ENCODE results near the gene EDA. TPM values are rescaled to one million over a fixed set of nuclear protein-coding genes. Genes with fewer than 3 reads are reported as not detected.

Gene EDA
- total RNA-seq, 4 donors from 2014 or later, result 0.51 to 13.5 (median 7.3) TPM

GRCh38 chrX:69605521-69605920 lies 10.4 kb upstream of the EDA start:
- no peak for DNase-seq
- no peaks in the 10 kb centered on the region for H3K9me3 ChIP-seq
- no peaks in the 10 kb centered on the region for H3K4me1 ChIP-seq
- TF ChIP-seq, protein P1, sequence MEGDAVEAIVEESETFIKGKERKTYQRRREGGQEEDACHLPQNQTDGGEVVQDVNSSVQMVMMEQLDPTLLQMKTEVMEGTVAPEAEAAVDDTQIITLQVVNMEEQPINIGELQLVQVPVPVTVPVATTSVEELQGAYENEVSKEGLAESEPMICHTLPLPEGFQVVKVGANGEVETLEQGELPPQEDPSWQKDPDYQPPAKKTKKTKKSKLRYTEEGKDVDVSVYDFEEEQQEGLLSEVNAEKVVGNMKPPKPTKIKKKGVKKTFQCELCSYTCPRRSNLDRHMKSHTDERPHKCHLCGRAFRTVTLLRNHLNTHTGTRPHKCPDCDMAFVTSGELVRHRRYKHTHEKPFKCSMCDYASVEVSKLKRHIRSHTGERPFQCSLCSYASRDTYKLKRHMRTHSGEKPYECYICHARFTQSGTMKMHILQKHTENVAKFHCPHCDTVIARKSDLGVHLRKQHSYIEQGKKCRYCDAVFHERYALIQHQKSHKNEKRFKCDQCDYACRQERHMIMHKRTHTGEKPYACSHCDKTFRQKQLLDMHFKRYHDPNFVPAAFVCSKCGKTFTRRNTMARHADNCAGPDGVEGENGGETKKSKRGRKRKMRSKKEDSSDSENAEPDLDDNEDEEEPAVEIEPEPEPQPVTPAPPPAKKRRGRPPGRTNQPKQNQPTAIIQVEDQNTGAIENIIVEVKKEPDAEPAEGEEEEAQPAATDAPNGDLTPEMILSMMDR (IDR thresholded peaks at IDR 0.05), result no peak
- TF ChIP-seq POLR2A (IDR thresholded peaks at IDR 0.05), result no peak
- H3K27me3 ChIP-seq, result peaks cover 0 to 5% of the 10 kb centered on the region in 2 donors
- intact Hi-C loops (cut with DNase I; ENCODE audit: low total_unique reads), result no loop called here
- H3K36me3 ChIP-seq, result no peaks in the 10 kb centered on the region
- no peak overlapping the region for H3K27ac ChIP-seq
- H3K4me3 ChIP-seq, result no peak overlapping the region

DNA sequence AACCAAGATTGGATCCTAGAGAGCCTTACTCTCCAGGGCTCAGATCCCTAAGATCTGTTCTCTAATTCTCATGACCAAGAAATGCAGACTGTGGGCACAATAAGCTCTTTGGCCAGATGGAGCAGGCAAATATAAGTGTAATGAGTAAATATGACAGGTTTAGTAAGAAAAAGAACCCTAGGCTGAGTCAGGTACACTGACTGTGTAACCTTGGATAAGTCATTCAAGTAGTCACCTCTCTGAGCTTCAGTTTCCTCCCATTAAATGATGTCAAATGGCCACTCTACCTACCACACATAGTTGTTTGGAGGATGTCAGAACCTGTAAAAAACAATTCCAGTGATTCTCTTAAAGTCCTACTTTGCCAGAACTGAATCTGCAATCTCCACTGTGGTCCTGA lies 8.3 kb upstream of the EDA start:
- no peak overlapping the region for H3K27ac ChIP-seq
- peaks cover 0 to 5% of the 10 kb centered on the region in 2 donors for H3K27me3 ChIP-seq
- intact Hi-C loops (cut with DNase I; ENCODE audit: low total_unique reads), result no loop called here
- H3K36me3 ChIP-seq, result no peaks in the 10 kb centered on the region
- H3K4me1 ChIP-seq, result no peaks in the 10 kb centered on the region
- DNase-seq, result no peak
- no peaks in the 10 kb centered on the region for H3K9me3 ChIP-seq
- TF ChIP-seq POLR2A (IDR thresholded peaks at IDR 0.05), result no peak
- TF ChIP-seq, protein P1 (IDR thresholded peaks at IDR 0.05), result no peak
- H3K4me3 ChIP-seq, result no peak overlapping the region

DNA sequence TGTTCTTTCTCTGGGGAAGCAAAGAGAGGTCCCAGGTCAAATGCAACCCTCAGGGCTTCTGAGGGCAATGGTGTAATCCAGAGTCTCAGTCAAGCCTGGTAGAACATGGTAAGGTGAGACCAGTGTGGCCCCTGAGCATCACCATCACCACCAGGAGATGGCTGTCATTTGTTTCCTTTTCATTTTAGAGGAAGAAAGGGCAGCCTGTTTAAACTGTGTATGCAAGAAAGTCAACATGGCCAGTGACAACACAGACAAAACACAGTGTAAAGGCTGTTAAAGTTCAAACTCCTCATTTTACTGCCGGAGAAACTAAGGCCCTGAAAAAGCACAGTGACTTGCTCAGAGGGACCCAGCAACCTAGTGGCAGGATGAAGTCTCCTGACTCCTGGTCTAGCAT lies 2.0 kb upstream of the EDA start:
- TF ChIP-seq POLR2A (IDR thresholded peaks at IDR 0.05), result no peak
- TF ChIP-seq, protein P1 (IDR thresholded peaks at IDR 0.05), result no peak
- no peak for DNase-seq
- H3K4me3 ChIP-seq, result no peak overlapping the region
- peaks cover 0 to 4% of the 10 kb centered on the region in 2 donors for H3K27me3 ChIP-seq
- H3K9me3 ChIP-seq, result no peaks in the 10 kb centered on the region
- intact Hi-C loops (cut with DNase I; ENCODE audit: low total_unique reads), result no loop called here
- peak overlapping the region in 1 of 2 donors; percentile 25 for H3K27ac ChIP-seq
- no peaks in the 10 kb centered on the region for H3K4me1 ChIP-seq
- no peaks in the 10 kb centered on the region for H3K36me3 ChIP-seq

DNA sequence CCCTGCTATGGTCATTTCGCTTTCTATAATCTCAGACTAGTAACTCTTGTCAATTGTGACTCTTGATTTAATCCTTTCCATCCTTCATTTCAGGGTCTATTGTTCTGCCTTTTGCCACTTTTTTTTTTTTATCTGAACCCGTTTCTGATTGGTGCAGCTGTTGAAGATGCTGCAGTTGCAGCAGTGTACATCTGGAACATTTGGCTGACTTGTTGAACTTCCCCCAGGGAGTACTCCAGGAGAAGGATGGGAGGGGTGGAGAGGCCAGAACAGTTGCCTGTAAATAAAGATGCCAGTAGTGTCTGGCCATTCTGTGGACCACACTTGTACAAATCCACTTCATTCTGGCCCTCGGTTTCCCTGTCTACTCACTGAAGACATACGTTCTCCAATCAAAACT lies 1.0 kb upstream of the EDA start:
- intact Hi-C loops (cut with DNase I; ENCODE audit: low total_unique reads), result no loop called here
- H3K27me3 ChIP-seq, result peaks cover 0 to 4% of the 10 kb centered on the region in 2 donors

DNA sequence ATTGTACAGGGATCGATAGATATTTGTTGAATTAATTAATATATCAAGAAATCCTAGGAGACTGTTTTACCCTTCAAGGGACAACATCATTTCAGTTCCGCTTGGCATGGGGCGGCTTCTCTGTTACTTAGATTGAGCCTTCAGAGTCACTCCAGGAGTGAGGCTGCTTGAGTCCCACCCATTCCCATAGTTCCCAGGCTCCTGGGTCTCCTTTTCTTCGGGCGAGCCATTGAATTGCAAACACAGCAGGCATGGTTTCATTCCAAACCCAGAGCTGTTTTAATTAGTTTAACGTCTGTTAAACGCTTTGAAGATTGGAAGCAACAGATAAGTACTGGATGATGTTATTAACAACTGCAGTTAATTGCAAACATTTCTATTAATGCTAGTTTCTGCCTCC lies 571 bp upstream of the EDA start:
- H3K27me3 ChIP-seq, result peaks cover 0 to 4% of the 10 kb centered on the region in 2 donors
- no peaks in the 10 kb centered on the region for H3K36me3 ChIP-seq
- peak overlapping the region in 1 of 2 donors; percentile 2 for H3K27ac ChIP-seq
- H3K4me1 ChIP-seq, result no peaks in the 10 kb centered on the region
- peak overlapping the region; percentile 2 to 24 for H3K4me3 ChIP-seq
- no peaks in the 10 kb centered on the region for H3K9me3 ChIP-seq
- TF ChIP-seq, protein P1 (IDR thresholded peaks at IDR 0.05), result no peak
- TF ChIP-seq POLR2A (IDR thresholded peaks at IDR 0.05), result no peak
- no peak for DNase-seq
- intact Hi-C loops (cut with DNase I; ENCODE audit: low total_unique reads), result no loop called here

More for the DNA sequence above, 1.0 kb upstream of the EDA start:
- DNase-seq, result peak; percentile 20 to 24
- Histone ChIP-seq H3K9me3 (no peaks in the 10 kb centered on the region), H3K4me3 (no peak overlapping the region), H3K27ac (peak overlapping the region in 1 of 2 donors; percentile 2), H3K36me3 (no peaks in the 10 kb centered on the region), H3K4me1 (no peaks in the 10 kb centered on the region)
- no peak for TF ChIP-seq POLR2A (IDR thresholded peaks at IDR 0.05)
- TF ChIP-seq, protein P1 (IDR thresholded peaks at IDR 0.05), result no peak

All from uterus (tissue), 4 donors.